Lower leg skin (tissue), 3 donors: Measurements from ENCODE around the gene CLASP1.
"Not testable (repeated sequence)": the region's sequence is repeated elsewhere in the genome, so short reads cannot be mapped to it uniquely, and the experiment has no call there.

Experiments
- POLR2A ChIP-seq, 2 donors: fragments of 450-650 bp; IDR thresholded peaks; one replicate each; pipeline ENCODE4 v1.6.1; 2016 to 2017; ENCODE audit warnings: antibody characterized with exemption in 2 of 2, mild to moderate bottlenecking in 1 of 2, moderate library complexity in 1 of 2
- TF ChIP-seq, protein P1 (sequence below), 3 donors: fragments of 450-650 bp; IDR thresholded peaks; one replicate each; pipeline ENCODE4 v1.5.1; 2016; ENCODE audit warnings: antibody characterized with exemption in 3 of 3, mild to moderate bottlenecking in 3 of 3, moderate library complexity in 2 of 3

DNA sequence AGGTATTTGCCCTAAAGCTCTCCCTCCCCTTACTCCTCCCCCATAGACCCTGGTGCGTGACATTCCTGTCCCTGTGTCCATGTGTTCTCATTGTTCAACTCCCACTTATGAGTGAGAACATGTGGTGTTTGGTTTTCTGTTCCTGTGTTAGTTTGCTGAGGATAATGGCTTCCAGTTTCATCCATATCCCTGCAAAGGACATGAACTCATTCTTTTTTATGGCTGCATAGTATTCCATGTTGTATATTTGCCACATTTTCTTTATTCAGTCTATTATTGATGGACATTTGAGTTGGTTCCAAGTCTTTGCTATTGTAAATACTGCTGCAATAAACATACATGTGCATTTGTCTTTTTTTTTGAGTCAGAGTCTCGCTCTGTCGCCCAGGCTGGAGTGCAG lies 41.3 kb upstream of the CLASP1 start:
- TF ChIP-seq, protein P1, sequence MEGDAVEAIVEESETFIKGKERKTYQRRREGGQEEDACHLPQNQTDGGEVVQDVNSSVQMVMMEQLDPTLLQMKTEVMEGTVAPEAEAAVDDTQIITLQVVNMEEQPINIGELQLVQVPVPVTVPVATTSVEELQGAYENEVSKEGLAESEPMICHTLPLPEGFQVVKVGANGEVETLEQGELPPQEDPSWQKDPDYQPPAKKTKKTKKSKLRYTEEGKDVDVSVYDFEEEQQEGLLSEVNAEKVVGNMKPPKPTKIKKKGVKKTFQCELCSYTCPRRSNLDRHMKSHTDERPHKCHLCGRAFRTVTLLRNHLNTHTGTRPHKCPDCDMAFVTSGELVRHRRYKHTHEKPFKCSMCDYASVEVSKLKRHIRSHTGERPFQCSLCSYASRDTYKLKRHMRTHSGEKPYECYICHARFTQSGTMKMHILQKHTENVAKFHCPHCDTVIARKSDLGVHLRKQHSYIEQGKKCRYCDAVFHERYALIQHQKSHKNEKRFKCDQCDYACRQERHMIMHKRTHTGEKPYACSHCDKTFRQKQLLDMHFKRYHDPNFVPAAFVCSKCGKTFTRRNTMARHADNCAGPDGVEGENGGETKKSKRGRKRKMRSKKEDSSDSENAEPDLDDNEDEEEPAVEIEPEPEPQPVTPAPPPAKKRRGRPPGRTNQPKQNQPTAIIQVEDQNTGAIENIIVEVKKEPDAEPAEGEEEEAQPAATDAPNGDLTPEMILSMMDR (IDR thresholded peaks at IDR 0.05), result not testable (repeated sequence)
- not testable (repeated sequence) for TF ChIP-seq POLR2A (IDR thresholded peaks at IDR 0.05)
